GM10266 (cell line): ENCODE data around the gene TAS2R3.

Experiments used
- DNase-seq: peaks from one replicate; pipeline ENCODE4 v3.0.0; 2012; ENCODE audit errors: extremely low spot score
- TF ChIP-seq, protein P1 (sequence below): IDR thresholded peaks from 2 replicates; pipeline ENCODE4 v1.5.1; 2012; ENCODE audit warnings: mild to moderate bottlenecking, low read depth; ENCODE audit not compliant: control insufficient read depth, insufficient read depth; ENCODE audit errors: missing control alignments

The TAS2R3 gene

DNA sequence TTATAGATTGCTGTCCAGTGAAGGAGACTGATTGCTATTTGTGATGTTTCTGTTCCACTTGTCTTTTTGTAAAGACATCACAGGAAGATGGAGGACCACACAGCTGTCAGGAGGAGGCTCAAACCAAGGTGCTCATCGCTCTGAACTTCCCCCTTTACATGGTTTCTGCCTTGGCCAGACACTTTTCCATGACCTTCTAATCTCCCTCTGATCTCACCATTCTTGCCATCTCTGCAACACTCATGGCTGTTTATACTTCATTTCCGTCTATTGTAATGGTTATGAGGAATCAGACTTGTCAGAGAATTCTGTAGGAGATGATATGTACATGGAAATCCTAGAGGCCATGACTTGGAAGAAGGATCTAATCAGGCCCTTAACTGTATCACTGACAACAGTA, 24.4 kb downstream of the TAS2R3 start:
- no peak for DNase-seq
- TF ChIP-seq, protein P1, sequence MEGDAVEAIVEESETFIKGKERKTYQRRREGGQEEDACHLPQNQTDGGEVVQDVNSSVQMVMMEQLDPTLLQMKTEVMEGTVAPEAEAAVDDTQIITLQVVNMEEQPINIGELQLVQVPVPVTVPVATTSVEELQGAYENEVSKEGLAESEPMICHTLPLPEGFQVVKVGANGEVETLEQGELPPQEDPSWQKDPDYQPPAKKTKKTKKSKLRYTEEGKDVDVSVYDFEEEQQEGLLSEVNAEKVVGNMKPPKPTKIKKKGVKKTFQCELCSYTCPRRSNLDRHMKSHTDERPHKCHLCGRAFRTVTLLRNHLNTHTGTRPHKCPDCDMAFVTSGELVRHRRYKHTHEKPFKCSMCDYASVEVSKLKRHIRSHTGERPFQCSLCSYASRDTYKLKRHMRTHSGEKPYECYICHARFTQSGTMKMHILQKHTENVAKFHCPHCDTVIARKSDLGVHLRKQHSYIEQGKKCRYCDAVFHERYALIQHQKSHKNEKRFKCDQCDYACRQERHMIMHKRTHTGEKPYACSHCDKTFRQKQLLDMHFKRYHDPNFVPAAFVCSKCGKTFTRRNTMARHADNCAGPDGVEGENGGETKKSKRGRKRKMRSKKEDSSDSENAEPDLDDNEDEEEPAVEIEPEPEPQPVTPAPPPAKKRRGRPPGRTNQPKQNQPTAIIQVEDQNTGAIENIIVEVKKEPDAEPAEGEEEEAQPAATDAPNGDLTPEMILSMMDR = no peak

DNA sequence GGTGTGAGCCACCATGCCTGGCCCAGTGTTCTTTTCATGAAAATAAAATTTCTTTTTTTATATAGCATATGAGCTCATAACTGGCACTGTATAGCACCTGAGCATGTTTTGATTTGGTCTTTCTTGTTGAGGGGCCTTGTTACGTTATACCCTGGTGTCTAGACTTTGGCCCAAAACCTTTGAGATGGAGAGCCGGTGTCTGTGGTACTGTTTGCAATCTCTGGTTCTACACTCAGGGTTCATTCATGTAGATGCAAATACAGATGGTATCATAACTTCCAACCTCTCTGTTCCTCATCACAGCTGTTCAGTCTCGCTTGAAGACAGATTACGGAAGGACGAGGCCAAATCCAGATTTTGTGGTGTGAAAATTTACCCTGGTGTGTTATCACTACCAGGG, 26.0 kb downstream of the TAS2R3 start, which contains the start of gene TAS2R5:
Gene TAS2R5, plus strand, starts transcription at position 301 of the 400 bp plus-strand sequence. CDS start 145 bp downstream, outside the sequence.
- DNase-seq = no peak

DNA sequence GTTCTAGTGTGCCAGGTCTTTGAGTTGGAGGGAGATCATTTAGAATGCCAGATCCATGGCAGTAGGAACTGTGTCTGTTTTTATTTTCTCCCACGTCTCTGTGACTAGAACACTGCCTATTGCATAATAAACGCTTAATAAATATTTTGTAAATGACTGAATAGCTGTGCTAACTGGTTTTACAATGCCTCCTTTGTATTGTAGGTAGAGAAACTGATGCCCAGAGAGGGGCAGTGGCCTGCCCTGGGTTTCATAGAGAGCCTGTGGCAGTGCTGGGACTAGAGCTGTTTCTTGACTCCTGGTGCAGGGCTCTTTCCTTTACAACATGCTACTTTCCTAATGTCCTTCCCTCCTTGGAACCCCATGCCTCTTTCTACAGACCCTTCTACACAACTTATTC, 28.6 kb downstream of the TAS2R3 start:
- TF ChIP-seq, protein P1 = no peak
- DNase-seq = no peak

More for the DNA sequence above, 26.0 kb downstream of the TAS2R3 start, which contains the start of gene TAS2R5:
- TF ChIP-seq, protein P1 = no peak
